Measurements from ENCODE around the gene KIAA1586.
"Not testable (repeated sequence)": the region's sequence is repeated elsewhere in the genome, so short reads cannot be mapped to it uniquely, and the experiment has no call there.

KIAA1586 gene

GRCh38 chr6:57046332-57047256 lies at the start of gene KIAA1586:
TSS of gene KIAA1586 (plus strand) at chr6:57046693. CDS start at chr6:57046756, 63 bp downstream.
- FAIRE-seq = peak; percentile 90

- FAIRE-seq = no peak
These were observed 47.4 kb upstream of the KIAA1586 start for GRCh38 chr6:56999049-56999448.

- not testable (repeated sequence) for FAIRE-seq
These were observed 46.7 kb upstream of the KIAA1586 start for GRCh38 chr6:56999748-57000147.

GRCh38 chr6:57002197-57002596 lies 44.3 kb upstream of the KIAA1586 start:
- no peak for FAIRE-seq

- no peak for FAIRE-seq
These were observed 42.2 kb upstream of the KIAA1586 start for GRCh38 chr6:57004292-57004691.

GRCh38 chr6:57006101-57006500 lies 40.4 kb upstream of the KIAA1586 start:
- no peak for FAIRE-seq

- not testable (repeated sequence) for FAIRE-seq
These were observed 38.4 kb upstream of the KIAA1586 start for GRCh38 chr6:57008069-57008468.

- no peak for FAIRE-seq
These were observed 33.0 kb upstream of the KIAA1586 start for GRCh38 chr6:57013521-57013926.

GRCh38 chr6:57017069-57017468 lies 29.4 kb upstream of the KIAA1586 start:
- peak; percentile 41 for FAIRE-seq

GRCh38 chr6:57017841-57018240 lies 28.7 kb upstream of the KIAA1586 start:
- no peak for FAIRE-seq

GRCh38 chr6:57019434-57019833 lies 27.1 kb upstream of the KIAA1586 start:
- FAIRE-seq = no peak

- FAIRE-seq = peak; percentile 96
These were observed 25.3 kb upstream of the KIAA1586 start for GRCh38 chr6:57021086-57021720.

GRCh38 chr6:57024321-57024720 lies 22.2 kb upstream of the KIAA1586 start:
- FAIRE-seq = no peak

- FAIRE-seq = peak; percentile 30
These were observed 21.7 kb upstream of the KIAA1586 start for GRCh38 chr6:57024775-57025174.

GRCh38 chr6:57026001-57026400 lies 20.5 kb upstream of the KIAA1586 start:
- FAIRE-seq = no peak

GRCh38 chr6:57027301-57027700 lies 19.2 kb upstream of the KIAA1586 start:
- no peak for FAIRE-seq

GRCh38 chr6:57029213-57029612 lies 17.3 kb upstream of the KIAA1586 start:
- no peak for FAIRE-seq

- no peak for FAIRE-seq
These were observed 13.3 kb upstream of the KIAA1586 start for GRCh38 chr6:57033228-57033627.

GRCh38 chr6:57035549-57035948 lies 10.9 kb upstream of the KIAA1586 start:
- FAIRE-seq = no peak

- no peak for FAIRE-seq
These were observed 7.6 kb upstream of the KIAA1586 start for GRCh38 chr6:57038906-57039305.

- FAIRE-seq = no peak
These were observed 6.5 kb upstream of the KIAA1586 start for GRCh38 chr6:57040011-57040410.

- FAIRE-seq = not testable (repeated sequence)
These were observed 2.4 kb upstream of the KIAA1586 start for GRCh38 chr6:57044061-57044460.

- FAIRE-seq = no peak
These were observed 1.9 kb upstream of the KIAA1586 start for GRCh38 chr6:57044568-57044967.

- not testable (repeated sequence) for FAIRE-seq
These were observed 728 bp downstream of the KIAA1586 start for GRCh38 chr6:57047257-57047585.

Measured in G401.6 (cell line).